ENCODE results near the gene ELOB. TPM values are rescaled to one million over a fixed set of nuclear protein-coding genes. Genes with fewer than 3 reads are reported as not detected.

ELOB gene
- total RNA-seq, 1 donor from 2014 or later, result 323 TPM

- H2AFZ ChIP-seq (ENCODE audit: low read depth, low read length), result no peak overlapping the region
- H3K36me3 ChIP-seq (ENCODE audit: insufficient read depth, low read length), result no peaks in the 10 kb centered on the region
- H3K9me3 Mint-ChIP-seq (ENCODE audit: unreplicated experiment), result peaks cover 3% of the 10 kb centered on the region
- H3K9me3 ChIP-seq (ENCODE audit: insufficient read depth, low read depth, low read length), result no peaks in the 10 kb centered on the region
- H3K27me3 ChIP-seq (ENCODE audit: insufficient read depth, low read length), result peaks cover 29% of the 10 kb centered on the region
- H3K4me2 ChIP-seq (ENCODE audit: low read length), result no peak overlapping the region
- H3K4me1 Mint-ChIP-seq (ENCODE audit: low read depth, unreplicated experiment), result no peaks in the 10 kb centered on the region
- H3K27ac Mint-ChIP-seq (ENCODE audit: unreplicated experiment), result no peak overlapping the region
- DNase-seq (ENCODE audit: low read depth) (no peak), FAIRE-seq (no peak)
- no peak for TF ChIP-seq EZH2 (IDR thresholded peaks at IDR 0.05; ENCODE audit: insufficient read depth, low read length)
- TF ChIP-seq, protein P1, sequence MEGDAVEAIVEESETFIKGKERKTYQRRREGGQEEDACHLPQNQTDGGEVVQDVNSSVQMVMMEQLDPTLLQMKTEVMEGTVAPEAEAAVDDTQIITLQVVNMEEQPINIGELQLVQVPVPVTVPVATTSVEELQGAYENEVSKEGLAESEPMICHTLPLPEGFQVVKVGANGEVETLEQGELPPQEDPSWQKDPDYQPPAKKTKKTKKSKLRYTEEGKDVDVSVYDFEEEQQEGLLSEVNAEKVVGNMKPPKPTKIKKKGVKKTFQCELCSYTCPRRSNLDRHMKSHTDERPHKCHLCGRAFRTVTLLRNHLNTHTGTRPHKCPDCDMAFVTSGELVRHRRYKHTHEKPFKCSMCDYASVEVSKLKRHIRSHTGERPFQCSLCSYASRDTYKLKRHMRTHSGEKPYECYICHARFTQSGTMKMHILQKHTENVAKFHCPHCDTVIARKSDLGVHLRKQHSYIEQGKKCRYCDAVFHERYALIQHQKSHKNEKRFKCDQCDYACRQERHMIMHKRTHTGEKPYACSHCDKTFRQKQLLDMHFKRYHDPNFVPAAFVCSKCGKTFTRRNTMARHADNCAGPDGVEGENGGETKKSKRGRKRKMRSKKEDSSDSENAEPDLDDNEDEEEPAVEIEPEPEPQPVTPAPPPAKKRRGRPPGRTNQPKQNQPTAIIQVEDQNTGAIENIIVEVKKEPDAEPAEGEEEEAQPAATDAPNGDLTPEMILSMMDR (IDR thresholded peaks at IDR 0.05; ENCODE audit: insufficient read depth, low read depth, low read length), result no peak
- H3K36me3 Mint-ChIP-seq (ENCODE audit: low read depth, unreplicated experiment), result no peaks in the 10 kb centered on the region
- H3K27ac ChIP-seq (ENCODE audit: low read depth, low read length), result no peak overlapping the region
- no peaks in the 10 kb centered on the region for H4K20me1 ChIP-seq (ENCODE audit: insufficient read depth, low read length)
- no peak overlapping the region for H3K4me3 Mint-ChIP-seq (ENCODE audit: unreplicated experiment)
- no peak overlapping the region for H3K9ac ChIP-seq (ENCODE audit: low read length)
- no peak overlapping the region for H3K4me3 ChIP-seq (ENCODE audit: insufficient read depth, low read depth, low read length)
- H3K27me3 Mint-ChIP-seq (ENCODE audit: low read depth, unreplicated experiment), result peaks cover 39% of the 10 kb centered on the region
- peaks cover 8% of the 10 kb centered on the region for H3K4me1 ChIP-seq (ENCODE audit: insufficient read depth, low read length)
- no peaks in the 10 kb centered on the region for H3K79me2 ChIP-seq (ENCODE audit: insufficient read depth, low read length)
These were observed 10.9 kb upstream of the ELOB start for GRCh38 chr16:2787961-2788360.

- Histone ChIP-seq H3K27ac (ENCODE audit: low read depth, low read length) (no peak within 1 kb of the TSS), H3K9ac (ENCODE audit: low read length) (no peak within 1 kb of the TSS), H3K9me3 (ENCODE audit: insufficient read depth, low read depth, low read length) (no peaks in the 10 kb centered on the region), H3K4me1 (ENCODE audit: insufficient read depth, low read length) (peaks cover 8% of the 10 kb centered on the region), H3K27me3 (ENCODE audit: insufficient read depth, low read length) (peaks cover 27% of the 10 kb centered on the region), H2AFZ (ENCODE audit: low read depth, low read length) (no peak within 1 kb of the TSS), H4K20me1 (ENCODE audit: insufficient read depth, low read length) (no peaks in the 10 kb centered on the region), H3K4me3 (ENCODE audit: insufficient read depth, low read depth, low read length) (no peak within 1 kb of the TSS), H3K4me2 (ENCODE audit: low read length) (no peak within 1 kb of the TSS), H3K36me3 (ENCODE audit: insufficient read depth, low read length) (no peaks in the 10 kb centered on the region), H3K79me2 (ENCODE audit: insufficient read depth, low read length) (no peaks in the 10 kb centered on the region)
- DNase-seq (ENCODE audit: low read depth) (no peak), FAIRE-seq (no peak)
- no peaks in the 10 kb centered on the region for H3K4me1 Mint-ChIP-seq (ENCODE audit: low read depth, unreplicated experiment)
- peaks cover 3% of the 10 kb centered on the region for H3K9me3 Mint-ChIP-seq (ENCODE audit: unreplicated experiment)
- H3K27me3 Mint-ChIP-seq (ENCODE audit: low read depth, unreplicated experiment), result peaks cover 39% of the 10 kb centered on the region
- H3K36me3 Mint-ChIP-seq (ENCODE audit: low read depth, unreplicated experiment), result no peaks in the 10 kb centered on the region
- H3K27ac Mint-ChIP-seq (ENCODE audit: unreplicated experiment), result no peak within 1 kb of the TSS
- H3K4me3 Mint-ChIP-seq (ENCODE audit: unreplicated experiment), result no peak within 1 kb of the TSS
- TF ChIP-seq, protein P1 (IDR thresholded peaks at IDR 0.05; ENCODE audit: insufficient read depth, low read depth, low read length), result no peak
- TF ChIP-seq EZH2 (IDR thresholded peaks at IDR 0.05; ENCODE audit: insufficient read depth, low read length), result no peak
These were observed 10.3 kb upstream of the ELOB start, which contains the start of gene PRSS33 for GRCh38 chr16:2787406-2787805. Gene PRSS33, minus strand, starts transcription at chr16:2787560. Its CDS starts 1,013 bp downstream, at chr16:2786547.

- H2AFZ ChIP-seq (ENCODE audit: low read depth, low read length), result no peak overlapping the region
- DNase-seq (ENCODE audit: low read depth), result no peak
- H3K79me2 ChIP-seq (ENCODE audit: insufficient read depth, low read length), result no peaks in the 10 kb centered on the region
- H3K9me3 Mint-ChIP-seq (ENCODE audit: unreplicated experiment), result peaks cover 3% of the 10 kb centered on the region
- no peak for TF ChIP-seq EZH2 (IDR thresholded peaks at IDR 0.05; ENCODE audit: insufficient read depth, low read length)
- TF ChIP-seq, protein P1 (IDR thresholded peaks at IDR 0.05; ENCODE audit: insufficient read depth, low read depth, low read length), result no peak
- H3K36me3 ChIP-seq (ENCODE audit: insufficient read depth, low read length), result no peaks in the 10 kb centered on the region
- H3K9ac ChIP-seq (ENCODE audit: low read length), result no peak overlapping the region
- H4K20me1 ChIP-seq (ENCODE audit: insufficient read depth, low read length), result no peaks in the 10 kb centered on the region
- no peak overlapping the region for H3K27ac Mint-ChIP-seq (ENCODE audit: unreplicated experiment)
- no peaks in the 10 kb centered on the region for H3K36me3 Mint-ChIP-seq (ENCODE audit: low read depth, unreplicated experiment)
- no peak for FAIRE-seq
- no peaks in the 10 kb centered on the region for H3K9me3 ChIP-seq (ENCODE audit: insufficient read depth, low read depth, low read length)
- H3K27ac ChIP-seq (ENCODE audit: low read depth, low read length), result no peak overlapping the region
- no peak overlapping the region for H3K4me3 Mint-ChIP-seq (ENCODE audit: unreplicated experiment)
- H3K4me3 ChIP-seq (ENCODE audit: insufficient read depth, low read depth, low read length), result no peak overlapping the region
- peaks cover 27% of the 10 kb centered on the region for H3K27me3 ChIP-seq (ENCODE audit: insufficient read depth, low read length)
- H3K4me2 ChIP-seq (ENCODE audit: low read length), result no peak overlapping the region
- H3K27me3 Mint-ChIP-seq (ENCODE audit: low read depth, unreplicated experiment), result peaks cover 38% of the 10 kb centered on the region
- peaks cover 8% of the 10 kb centered on the region for H3K4me1 ChIP-seq (ENCODE audit: insufficient read depth, low read length)
- no peaks in the 10 kb centered on the region for H3K4me1 Mint-ChIP-seq (ENCODE audit: low read depth, unreplicated experiment)
These were observed 9.7 kb upstream of the ELOB start for GRCh38 chr16:2786826-2787151.

Measured in astrocyte (in vitro differentiated cells and primary cell).